NCI-H1436 (cell line): ENCODE results near the gene LRRC1.
A peak's percentile ranks its signal among the peaks of the same experiment; 100 is the strongest.

Source experiments
- DNase-seq: peaks from one replicate; lab custom pipeline; 2025; lab: John Stamatoyannopoulos, UW

Gene LRRC1

DNA sequence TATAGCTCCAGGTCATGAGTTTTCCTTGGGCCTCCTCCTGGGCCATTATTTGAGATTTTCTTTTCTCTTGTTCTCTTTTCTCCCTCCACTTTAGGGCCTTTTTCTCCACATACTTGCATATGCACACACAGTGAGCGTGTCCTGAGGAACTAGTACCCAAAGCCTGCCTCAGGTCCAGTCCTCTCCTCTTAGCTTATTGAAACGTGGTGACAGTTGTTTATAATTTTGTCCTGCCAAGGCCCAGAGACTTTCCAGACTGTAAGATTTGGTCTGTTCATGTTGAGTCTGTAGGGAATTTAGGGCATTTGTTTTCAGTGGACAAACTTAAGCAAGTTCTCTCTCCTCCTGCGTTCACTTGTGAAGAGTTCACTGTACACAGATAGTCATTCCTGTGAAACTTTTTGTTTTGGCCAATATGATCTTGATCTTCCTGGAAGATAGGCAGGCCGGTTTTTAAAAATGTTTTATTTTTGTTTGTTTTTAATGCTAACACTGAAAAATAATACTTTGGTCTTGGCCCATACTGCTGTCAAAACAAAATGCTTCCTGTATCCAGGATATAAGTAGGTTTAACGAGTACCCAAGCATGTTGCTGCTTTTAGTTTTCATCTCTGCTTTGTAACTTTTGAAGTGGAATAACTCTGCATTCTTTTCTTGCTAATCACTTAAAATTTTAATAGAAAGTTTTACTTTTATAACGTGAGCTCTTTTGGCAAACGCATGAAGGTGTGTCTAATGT is 20.7 kb downstream of the LRRC1 start:
- no peak for DNase-seq

DNA sequence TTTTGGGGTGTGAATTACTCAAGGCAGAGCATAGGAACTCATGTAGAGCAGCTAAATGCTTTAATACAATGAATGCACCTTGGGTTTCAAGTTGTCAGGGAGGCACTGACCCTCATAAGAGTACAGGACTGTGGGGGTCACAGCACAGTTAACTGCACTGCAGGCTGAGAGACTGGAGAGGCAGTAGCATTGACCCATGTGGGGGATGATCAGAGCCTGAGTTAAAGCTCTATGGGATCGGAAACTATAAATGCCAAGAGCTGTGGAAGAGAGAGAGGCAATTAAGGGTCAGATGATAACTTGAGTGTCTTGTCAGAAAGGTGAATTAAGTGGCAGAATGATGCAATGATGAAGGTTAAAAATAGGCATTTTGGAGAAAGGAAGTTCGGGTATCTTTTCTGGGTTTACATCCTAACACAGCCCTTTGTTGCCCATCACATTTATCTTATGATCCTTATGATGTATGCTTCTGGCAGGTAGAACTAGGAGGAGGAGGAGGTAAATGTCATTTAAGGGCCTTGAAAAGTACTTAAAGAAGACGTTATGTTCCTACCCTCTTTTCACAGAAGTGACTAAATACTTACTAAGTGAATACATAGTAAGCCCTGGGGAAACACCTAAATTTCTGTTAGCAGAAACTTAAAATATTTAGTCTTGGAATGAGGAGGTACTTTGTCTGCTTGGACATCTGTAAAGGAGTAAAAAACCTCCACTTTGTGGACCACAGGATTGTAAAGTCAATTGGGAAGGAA is 24.2 kb downstream of the LRRC1 start:
- DNase-seq, result no peak

DNA sequence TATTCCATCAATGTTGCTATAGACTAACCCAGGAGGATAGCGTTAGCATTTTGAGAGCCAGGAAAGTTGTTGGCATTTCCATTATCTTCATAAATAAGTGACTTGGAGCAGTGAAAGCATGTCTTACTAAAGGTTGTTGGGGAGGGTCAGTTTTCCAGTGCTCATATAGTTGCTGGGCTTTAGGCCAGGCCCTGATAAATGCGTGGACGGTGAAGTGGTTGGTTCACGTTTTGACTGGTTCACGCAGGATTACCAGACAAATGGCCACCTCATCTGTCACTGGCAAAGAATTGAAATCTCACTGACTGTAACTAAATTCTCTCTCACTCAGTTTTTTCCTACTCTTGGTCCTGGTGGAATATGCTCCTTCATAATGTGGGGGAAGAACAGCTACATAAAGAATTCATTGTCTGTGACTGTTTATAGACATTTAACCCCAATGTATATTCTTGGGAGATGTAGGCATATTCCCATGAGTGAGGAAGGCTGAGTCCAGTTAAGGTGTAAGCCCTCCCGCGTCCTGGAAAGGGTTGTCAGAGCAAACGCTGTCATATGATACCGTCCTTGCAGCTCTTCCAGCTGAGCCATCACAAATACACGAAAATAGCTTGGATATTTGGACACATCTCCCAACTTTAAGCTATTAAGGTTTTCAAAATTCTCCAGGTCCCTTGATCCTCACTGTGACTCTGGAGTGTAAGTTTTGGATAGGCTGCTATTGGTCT is 27.8 kb downstream of the LRRC1 start:
- no peak for DNase-seq

DNA sequence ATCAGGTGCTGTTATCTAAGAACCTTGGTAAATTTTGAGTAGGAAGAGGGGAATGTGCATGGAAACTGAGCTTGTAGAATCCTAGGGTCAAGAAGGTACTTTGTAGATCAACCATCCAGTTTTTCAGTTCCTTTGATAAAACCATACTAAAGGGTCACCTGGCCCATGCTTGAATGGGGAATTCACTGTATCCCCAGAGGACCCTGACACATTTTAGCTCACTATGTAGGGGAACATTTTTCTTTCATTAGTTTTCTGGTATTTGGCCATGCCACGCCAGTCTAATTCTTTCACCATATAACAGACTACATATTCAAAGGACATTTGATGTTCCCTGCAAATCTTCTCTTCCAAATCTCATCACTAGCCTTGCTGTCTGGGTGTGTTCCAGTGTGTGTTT is 29.9 kb downstream of the LRRC1 start:
- DNase-seq, result no peak

DNA sequence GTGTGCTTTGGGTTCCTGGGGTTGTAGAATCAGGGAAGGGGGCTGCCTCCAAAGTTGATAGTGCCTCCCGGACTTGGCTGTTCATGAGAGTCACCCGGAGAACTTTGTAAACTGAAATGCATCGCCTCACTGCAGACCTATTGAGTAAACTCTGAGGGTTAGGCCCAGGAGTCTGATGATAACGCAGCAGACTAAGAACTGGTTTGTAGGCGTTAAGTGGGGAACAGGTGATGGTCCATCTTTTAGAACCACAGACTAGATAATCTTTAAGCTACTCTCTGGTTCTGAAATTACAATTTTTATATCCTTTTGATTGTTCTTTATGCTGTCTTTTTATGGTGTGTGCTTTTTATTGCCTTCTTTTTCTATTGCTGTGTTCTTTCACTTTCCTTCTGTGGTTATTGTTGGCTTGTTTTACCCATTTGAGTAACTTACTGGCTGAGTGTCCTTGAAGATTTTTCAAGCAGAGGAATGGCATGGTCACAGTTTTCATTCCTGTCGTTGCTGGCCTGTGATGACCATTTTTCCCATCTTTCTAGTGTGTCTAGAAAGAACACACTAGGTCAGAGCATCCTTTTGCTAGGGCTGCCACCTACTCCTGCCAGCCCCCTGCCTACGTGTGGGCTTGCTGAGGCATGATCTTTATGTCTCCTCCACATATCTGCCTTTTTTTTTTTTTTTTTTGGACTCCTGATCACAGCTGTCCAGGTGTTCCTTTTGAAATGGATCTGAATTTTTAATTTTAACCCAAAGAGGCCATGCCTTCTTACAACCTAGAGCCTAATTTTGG is 30.9 kb downstream of the LRRC1 start:
- no peak for DNase-seq

DNA sequence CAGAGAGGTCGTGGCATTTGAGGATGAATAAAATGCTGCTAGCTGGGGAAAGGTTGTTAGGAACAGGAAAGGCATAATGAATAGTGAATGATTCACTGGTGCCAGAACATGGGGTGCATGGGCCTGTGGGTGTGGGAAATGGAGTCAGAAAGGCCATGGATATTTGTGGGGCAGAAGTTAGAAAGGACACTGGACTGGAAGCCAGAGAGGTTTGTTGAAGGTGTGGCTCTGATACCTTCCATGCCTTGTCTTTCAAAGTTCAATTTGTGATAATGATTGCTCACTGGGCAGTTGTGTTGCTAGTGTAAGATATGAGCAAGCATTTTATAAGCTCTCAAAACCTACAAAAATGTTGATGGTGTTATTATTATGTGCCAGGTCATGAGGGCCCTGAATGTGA is 32.7 kb downstream of the LRRC1 start:
- no peak for DNase-seq

DNA sequence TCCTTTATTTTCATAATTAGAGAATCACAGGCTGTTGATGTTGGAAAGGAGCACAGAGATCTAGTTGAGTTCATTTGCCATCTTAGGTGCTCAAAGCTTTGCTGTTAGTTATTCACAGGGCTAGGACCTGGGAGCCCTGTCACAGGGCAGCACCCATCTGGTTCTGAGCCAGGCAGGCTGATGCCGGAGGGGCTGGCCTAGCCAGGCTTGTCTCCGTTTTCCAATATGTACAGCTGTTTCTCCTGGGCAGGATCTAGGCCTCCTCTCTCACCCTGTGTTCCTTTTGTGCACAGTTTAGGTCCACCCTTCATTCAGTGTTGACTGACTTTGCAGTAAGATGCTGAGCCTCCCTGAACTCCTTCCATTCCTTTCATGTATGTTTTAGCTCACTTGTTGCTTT is 33.4 kb downstream of the LRRC1 start:
- DNase-seq, result no peak

DNA sequence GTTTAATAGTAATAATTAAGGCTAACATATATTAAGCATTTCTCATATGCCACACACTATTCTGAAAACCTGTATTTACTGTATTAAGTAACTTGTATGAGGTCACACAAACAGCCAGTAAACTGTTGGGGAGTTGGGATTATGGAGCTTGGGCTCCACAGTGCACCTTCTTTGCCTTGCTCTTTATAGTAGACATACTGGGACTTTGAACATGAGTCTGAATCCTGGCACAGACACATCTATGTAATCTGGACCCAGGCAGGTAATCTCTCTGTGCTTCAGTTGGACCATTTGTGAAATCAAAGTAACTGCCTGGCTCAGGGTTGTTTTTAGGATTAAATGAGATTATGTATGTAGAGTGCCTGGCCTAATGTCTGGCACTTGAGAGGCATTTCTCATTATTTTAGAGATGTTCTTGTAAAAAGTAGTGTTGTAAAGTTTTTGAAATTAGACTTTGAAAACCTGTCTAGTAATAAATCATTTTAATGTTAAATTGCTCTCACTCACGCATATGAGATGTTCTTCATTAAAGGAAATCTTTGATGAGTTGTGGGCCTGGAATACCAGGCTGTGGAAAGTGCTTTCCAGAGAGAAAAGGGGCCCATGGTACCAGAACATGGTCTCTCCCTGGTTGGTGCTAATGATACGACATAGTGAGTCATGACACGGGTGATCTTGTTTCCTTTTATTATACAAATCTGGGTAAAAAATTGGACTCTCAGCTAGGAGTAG is 34.3 kb downstream of the LRRC1 start:
- DNase-seq, result no peak

DNA sequence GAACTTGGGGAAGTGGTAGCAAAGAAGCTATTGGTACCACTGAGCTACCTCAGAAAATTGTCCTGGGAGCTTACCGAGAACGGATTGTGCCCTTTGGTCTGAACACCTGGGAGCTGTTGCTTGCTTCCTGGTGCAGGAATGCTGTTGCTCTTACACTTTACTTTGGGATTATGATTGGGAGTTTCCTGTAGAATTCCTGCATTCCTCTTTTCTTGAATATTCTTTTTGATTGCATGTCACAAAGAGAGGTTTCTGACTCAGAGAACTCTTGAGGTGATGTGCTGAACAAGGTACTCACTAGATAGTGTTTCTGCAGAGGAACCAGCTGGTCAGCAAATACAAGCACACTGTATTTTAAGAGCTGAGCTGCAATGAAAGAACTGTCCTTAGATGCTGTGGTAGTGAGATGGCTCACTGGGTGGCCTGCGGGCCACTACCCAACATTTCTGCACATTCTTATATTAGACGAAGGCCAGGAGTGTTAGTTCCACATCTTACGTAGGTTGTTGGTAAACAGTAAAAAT is 35.0 kb downstream of the LRRC1 start:
- DNase-seq, result no peak

DNA sequence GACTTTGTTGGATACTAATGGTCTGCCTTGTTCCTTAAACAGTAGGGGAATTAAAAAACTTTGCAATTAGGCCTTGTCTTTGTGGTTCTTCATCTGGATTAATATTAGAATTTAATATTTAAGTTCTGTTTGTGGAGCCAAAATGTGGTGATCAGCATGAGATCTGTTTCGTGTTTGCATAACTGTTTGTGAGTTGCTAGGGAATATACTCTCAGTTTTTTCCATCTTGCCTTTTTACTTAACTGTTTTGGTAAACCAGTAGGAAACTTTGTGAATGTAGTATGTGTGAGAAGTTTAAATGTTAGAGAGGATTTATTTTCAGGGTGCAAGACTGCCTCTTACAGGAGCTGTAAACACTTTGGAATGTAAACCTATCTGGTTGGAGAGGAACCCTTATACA is 35.6 kb downstream of the LRRC1 start:
- DNase-seq, result no peak

DNA sequence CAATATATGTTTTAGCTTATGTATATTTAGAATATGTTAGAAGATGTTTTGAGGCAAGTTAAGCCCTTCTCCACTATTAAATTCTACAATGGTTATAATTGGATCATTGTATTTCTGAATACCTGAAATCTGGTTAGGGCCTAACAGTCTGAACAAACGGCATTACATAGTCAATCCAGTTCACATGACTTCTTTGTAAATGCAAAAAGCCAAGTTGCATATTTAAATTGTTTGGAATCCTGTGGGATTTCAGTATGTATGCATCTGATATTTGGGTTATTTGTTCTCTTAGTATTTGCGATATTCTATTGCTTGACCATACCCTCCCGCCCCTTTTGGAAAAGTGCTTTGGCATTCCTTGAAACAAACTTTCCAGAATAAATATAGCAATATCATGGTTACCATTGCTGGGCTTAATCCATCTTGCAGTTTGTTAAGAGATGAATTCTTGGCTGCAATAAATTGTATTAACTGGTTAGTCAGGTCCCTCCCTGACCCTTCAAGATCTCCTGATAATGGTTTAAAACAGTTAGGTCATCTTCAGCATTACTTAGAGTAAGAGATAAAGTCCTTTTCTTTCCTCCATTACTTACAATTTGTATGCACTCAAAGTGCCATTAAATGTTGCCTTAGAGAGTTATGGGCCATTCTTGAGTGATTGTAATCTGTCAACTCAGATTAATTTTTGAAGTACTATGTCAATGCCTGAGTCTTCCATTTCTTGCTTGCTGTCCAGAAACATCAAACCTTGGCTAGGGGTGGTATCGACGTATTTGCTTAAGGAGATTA is 36.5 kb downstream of the LRRC1 start:
- DNase-seq, result no peak

DNA sequence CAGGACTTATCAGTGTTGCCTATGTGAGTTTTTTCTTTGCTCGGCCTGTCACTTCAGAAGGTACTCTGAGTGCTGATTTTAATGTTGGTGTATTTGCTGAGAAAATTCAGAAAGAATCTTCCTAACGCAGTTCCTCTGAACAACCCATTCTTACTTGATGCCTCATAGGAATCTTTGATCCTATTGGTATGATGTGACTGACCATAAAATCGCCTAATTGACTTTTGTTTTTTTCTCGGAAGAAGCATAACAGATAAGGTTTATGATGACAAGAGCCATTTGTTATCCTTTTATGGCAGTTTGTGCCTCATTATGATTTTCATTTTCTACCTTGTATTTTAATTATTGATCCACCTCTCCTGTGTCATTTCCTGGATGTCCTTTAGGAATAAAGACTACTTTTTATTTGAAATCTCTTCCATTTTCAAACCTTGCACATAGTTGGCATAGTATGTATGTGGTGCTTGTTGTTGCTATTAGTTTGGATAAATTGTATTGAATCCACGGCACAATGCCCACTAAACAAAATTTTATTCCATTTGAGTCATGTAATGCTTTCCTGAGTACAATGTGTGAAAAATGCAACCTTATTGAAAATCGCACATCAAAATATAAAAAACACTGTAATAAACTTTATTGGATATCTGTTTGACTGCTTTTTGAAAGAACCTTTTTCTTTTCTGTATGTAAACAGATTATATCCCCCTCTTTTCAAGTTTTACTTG is 37.3 kb downstream of the LRRC1 start:
- no peak for DNase-seq

DNA sequence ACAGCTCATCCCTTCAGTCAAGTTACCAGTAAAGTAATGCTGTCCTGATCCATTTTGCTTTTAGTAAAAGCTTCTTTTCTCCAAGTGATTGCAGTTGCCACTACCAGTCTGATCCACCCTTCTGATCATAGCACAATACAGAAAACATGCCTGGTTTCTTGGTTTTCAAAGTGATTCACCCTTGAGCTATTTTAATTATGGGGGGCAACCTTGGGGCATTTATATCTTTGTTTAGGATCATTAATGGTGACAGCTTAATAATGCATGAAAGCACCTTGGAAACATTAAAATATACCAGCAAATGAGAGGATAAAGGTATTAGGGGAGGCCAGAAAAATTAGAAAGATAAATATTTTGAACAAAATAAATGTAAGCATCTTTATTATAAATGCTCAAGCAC is 38.4 kb downstream of the LRRC1 start:
- no peak for DNase-seq

DNA sequence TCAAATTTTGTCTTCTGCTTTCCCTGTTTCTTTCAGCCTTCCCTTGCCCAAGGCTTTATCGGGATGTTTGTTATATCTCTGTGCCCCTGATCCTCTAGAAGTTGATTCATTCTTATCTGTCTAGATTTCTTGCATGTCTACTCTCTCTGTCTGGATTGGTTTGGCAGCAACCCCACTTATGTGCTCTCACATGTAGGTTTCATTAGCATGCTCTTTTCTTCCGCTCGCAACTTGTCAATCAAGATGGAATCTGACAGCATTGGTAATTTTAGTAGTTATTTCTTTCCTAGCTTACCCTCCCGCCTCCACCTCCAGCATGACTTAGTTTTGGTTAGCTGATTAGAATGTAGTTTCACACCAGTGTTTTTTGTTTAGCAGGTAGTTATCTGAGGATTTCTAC is 39.3 kb downstream of the LRRC1 start:
- no peak for DNase-seq

DNA sequence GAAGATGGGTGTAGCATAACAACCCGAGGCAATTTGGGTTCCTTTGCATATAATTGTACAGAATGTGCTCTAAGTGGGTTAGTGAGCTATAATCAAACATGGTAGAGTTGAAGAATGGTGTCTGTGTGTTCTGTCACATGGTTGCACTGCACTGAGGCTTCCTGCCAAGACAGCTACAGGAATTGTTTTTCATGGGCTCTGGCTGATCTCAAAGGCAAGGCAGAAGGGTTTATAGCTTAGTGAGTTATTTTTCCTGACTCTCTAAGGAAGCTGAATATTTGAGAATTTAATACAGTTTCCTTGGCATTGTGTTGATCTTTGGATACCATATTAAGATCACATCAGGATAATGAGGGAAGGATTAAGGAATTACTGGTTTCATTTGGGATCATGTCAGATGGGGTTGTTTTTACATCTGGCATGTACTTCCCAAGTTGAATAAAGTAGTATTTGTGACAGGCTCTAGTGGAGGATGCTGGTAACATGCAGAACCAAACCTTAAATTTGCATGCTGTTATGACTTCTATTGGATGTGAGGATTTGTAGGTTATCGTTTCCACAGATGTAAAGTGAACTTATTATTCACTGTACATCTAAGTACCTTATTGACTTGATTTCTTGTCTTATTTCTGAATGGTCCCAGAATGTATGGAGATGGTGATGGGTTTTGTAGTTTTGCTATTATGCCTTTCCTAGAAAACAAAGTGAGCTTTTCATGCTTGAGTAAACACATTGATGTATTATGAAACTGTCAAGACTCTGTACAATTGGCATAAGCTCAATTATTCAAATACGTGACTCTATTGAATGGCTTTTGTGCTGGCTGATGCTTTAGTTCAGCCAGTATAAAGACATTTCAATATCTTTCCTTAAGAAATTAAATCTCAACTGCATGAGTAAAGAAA is 43.3 kb downstream of the LRRC1 start:
- peak; percentile 7 for DNase-seq

DNA sequence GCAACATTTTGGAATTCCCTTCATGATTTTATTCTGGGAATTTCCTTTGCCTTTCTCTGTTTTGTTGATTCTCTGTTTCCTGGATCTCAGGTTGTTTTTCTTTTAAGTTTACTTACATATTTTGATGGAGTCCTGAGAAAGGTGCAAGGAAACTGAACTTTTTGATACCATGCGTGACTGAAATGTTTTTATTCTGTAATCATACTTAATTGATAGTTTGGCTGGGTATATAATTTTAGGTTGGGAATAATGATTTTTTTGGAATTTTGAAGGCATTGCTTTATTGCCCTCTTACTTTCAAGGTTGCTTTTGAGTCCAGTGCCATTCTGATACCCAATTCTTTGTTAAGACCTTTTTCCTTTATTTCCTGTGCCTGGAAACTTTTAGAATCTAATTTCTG is 45.2 kb downstream of the LRRC1 start:
- no peak for DNase-seq

DNA sequence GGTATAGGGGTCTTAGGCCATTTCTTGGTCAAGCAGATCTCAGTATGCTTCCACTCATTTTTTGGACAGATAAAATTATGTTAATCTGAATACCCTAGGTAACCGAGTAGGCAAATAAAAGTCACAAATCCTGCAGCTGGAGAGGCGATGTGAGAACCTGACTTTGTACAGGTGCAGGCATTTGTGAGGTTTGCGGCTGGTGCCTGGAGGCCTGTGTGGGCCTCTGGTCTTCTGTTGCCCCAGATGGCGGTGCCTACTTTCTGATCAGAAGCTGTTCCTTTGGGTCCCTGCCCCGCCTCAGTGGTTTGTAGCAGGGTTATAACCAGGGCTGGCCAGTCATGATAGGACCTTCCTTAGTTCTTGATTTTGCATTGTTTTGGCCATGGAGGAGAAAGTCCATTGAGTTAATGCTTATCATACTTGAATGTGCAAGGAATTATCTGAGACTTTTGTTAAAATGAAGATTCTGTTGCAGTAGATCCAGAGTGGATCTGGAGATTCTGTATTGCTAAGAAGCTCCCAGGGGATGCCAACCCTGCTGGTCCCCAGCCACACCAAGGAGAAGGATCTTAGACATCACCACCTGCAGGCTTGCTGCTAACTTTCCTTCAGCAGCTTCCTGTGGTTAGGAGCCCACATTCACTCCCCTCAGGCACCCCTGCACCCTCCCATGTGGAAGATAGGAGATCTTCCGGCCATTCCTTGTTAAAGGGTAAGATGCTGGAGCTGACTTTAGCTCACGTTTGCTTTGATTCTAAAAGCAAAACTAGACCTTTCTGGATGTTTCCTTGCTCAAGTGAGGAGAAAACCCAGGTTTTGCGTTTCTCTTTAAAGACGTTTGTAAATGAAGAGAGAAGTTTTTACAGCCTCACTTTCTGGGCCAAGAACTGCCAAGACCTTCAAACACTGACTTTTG is 50.7 kb downstream of the LRRC1 start:
- no peak for DNase-seq

DNA sequence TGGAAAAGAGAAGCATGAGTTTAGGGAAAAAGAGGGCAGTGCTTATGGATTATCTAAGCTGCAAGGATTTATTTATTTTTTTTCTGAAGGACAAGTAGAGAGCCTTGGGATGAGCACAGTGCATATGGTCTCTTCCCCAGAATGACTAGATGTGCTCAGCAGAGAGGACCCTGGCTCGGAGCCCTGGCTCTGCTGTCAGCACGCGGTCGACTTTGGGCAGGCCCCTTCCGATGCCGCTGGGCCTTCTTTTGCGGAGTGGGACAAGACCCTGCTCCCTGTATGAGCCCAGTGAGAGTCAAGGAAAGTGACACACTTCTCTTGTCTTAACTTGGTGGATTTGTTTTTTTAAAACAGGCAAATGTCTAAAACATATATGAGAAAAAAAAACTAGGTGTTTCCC is 51.4 kb downstream of the LRRC1 start:
- DNase-seq, result no peak
